NB4 (cell line): ENCODE measurements around the gene LAMB1.
A peak's percentile ranks its signal among the peaks of the same experiment; 100 is the strongest.

ENCODE experiments used
- DNase-seq: peaks from one replicate; pipeline ENCODE4 v3.0.0; 2010; ENCODE audit warnings: low read depth
- H3K4me3 ChIP-seq: one replicate; pipeline ENCODE4 v1.5.1; 2011; ENCODE audit warnings: mild to moderate bottlenecking, low read depth, low read length, moderate library complexity
- MYC ChIP-seq: IDR thresholded peaks from 2 replicates; pipeline ENCODE4 v1.6.1; 2011; ENCODE audit warnings: low read depth, low read length
- POLR2A ChIP-seq: IDR thresholded peaks from 2 replicates; pipeline ENCODE4 v1.6.1; 2011; ENCODE audit warnings: mild to moderate bottlenecking; ENCODE audit not compliant: insufficient read length; ENCODE audit errors: extremely low read depth
- TF ChIP-seq, protein P1 (sequence below): IDR thresholded peaks from one replicate; pipeline ENCODE4 v1.5.1; 2012; ENCODE audit warnings: low read depth, low read length
- TF ChIP-seq, protein P2 (sequence below): IDR thresholded peaks from 2 replicates; pipeline ENCODE4 v1.6.1; 2011; ENCODE audit warnings: low read depth, low read length

LAMB1 gene

DNA sequence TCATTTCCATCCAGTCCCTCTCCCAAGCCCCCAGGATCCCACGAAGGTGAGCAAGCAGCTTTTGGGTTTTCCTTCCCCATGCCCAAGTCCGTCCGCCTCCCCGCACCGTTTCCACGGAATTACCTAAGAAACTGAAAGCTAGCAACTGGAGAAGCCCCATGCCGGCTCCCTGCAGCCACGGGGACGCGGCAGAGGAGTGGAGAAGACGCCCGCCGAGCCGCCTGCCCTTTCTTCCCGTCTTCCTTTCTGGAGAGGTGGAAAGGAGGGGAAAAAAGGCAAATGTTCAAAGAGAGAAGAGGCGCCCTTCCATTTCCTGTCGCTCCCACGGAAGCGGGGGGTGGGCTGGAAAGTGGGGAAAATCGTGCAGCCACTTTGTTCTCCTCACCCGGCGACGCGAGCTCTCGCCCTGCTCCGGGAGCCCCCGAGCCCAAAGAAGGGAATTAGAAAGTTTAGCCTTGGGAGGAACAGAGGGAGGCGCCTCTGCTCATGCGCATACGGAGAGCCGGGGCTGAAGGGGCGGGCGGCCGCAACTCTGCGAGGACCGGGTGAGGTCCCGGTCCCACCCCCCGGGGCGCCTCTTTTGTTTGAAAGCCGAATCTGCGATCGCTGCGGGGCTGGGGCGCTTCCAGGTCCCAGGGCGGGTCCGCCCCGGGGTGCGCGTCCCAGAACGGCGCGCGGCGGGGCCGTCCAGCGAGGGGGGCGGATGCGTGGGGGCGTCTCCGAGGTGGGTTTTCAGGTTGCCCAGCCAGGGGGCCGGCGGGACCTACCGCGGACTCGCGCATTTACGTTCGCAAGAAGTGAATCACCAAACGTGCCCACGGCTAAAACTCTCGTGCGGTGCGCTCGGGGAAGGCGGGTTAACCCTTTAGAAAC, at the start of gene LAMB1:
LAMB1 (minus strand) TSS at position 436 of the 873 bp plus-strand sequence; CDS start at position 160, 276 bp downstream.
- TF ChIP-seq POLR2A (no peak), MYC (no peak)
- TF ChIP-seq, protein P1, sequence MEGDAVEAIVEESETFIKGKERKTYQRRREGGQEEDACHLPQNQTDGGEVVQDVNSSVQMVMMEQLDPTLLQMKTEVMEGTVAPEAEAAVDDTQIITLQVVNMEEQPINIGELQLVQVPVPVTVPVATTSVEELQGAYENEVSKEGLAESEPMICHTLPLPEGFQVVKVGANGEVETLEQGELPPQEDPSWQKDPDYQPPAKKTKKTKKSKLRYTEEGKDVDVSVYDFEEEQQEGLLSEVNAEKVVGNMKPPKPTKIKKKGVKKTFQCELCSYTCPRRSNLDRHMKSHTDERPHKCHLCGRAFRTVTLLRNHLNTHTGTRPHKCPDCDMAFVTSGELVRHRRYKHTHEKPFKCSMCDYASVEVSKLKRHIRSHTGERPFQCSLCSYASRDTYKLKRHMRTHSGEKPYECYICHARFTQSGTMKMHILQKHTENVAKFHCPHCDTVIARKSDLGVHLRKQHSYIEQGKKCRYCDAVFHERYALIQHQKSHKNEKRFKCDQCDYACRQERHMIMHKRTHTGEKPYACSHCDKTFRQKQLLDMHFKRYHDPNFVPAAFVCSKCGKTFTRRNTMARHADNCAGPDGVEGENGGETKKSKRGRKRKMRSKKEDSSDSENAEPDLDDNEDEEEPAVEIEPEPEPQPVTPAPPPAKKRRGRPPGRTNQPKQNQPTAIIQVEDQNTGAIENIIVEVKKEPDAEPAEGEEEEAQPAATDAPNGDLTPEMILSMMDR, result no peak
- TF ChIP-seq, protein P2, sequence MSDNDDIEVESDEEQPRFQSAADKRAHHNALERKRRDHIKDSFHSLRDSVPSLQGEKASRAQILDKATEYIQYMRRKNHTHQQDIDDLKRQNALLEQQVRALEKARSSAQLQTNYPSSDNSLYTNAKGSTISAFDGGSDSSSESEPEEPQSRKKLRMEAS, result no peak
- peak within 1 kb of the TSS; percentile 17 for H3K4me3 ChIP-seq
- DNase-seq, result no peak

DNA sequence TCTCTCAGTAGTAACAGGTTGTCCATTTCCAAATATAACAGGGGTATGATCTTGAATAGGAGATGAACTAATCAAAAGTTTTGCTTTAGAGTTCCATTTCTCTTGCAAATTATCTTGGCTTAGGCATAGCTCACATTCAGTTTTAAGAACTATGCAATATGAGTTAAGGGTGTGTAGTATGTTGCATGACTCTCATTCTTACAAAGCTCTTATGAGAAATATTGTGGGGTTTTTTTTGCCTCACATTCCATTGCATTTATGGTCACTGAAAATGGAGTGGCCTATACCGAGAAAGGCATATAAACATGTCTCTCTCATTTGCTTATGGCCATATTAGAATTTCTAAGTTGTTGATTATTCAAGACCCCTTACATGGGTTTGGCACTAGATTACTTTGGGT, 48.5 kb upstream of the LAMB1 start:
- TF ChIP-seq MYC, result no peak
- TF ChIP-seq, protein P2, result no peak
- TF ChIP-seq, protein P1, result no peak
- no peak for TF ChIP-seq POLR2A
- DNase-seq, result no peak
- H3K4me3 ChIP-seq, result no peak overlapping the region

DNA sequence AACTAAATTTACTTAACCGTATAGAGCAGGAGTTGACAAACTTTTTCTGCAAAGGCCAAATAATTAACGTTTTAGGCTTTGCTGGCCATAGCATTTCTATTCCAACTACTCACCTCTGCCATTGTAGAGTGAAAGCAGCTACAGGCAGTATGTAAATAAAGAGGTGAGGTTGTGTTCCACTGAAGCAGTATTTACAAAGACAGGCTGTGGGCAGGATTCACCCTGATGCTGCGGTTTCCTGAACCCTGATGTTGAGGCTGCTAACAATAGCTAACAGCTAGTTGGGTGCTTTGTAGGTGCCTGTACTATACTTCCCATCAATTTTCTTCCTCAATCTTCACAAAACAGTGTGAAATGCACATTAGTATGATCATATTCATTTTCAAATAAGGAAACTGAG, 47.0 kb upstream of the LAMB1 start:
- H3K4me3 ChIP-seq, result no peak overlapping the region
- no peak for DNase-seq
- TF ChIP-seq, protein P2, result no peak
- no peak for TF ChIP-seq MYC
- TF ChIP-seq POLR2A, result no peak
- TF ChIP-seq, protein P1, result no peak

DNA sequence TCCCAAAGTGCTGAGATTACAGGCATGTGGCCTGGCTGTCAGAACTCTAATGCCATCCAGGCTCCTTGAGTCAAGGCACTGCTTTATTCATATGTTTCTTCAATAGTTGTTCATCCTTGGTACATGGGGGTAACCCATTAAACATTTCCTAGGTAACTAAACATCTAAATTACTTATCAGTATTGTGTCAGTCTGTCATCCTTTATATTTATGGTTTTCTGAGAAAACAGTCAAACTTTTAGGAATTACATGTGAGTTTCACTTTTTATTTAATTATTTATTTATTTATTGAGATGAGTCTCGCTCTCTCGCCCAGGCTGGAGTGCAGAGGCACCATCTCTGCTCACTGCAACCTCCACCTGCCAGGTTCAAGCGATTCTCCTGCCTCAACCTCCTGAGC, 45.5 kb upstream of the LAMB1 start:
- DNase-seq, result no peak
- TF ChIP-seq, protein P1, result no peak
- TF ChIP-seq, protein P2, result no peak
- TF ChIP-seq MYC, result no peak
- TF ChIP-seq POLR2A, result no peak
- no peak overlapping the region for H3K4me3 ChIP-seq

DNA sequence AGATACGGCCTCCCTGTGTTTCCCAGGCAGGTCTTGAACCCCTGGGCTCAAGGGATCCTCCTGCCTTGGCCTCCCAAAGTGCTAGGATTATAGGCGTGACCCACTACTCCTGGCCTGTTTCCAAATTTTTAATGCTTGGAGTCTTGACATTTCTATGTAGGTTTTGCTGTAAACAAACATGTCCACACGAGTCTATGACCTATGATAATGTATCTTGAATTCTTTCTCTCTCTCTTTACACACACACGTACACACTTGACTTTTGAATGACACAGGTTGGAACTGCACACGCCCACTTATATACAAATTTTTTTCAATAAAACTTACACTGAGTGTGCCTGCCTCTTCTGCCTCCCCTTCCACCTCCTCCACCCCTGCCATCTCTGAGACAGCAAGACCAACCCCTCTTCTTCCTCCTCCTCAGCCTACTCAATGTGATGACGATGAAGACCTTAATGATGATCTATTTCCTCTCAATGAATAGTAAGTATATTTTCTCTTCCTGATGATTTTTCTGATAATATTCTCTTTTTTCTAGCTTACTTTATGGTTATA, 44.1 kb upstream of the LAMB1 start:
- TF ChIP-seq POLR2A (no peak), MYC (no peak)
- TF ChIP-seq, protein P2, result no peak
- TF ChIP-seq, protein P1, result no peak
- no peak overlapping the region for H3K4me3 ChIP-seq
- DNase-seq, result no peak
